Measurements from ENCODE around the gene MCC. TPM values are rescaled to one million over a fixed set of nuclear protein-coding genes. Genes with fewer than 3 reads are reported as not detected.

MCC gene
- polyA plus RNA-seq, 2 of the 4 experiments (the other 2 are of a cell fraction), result 0.09 to 0.10 TPM

DNA sequence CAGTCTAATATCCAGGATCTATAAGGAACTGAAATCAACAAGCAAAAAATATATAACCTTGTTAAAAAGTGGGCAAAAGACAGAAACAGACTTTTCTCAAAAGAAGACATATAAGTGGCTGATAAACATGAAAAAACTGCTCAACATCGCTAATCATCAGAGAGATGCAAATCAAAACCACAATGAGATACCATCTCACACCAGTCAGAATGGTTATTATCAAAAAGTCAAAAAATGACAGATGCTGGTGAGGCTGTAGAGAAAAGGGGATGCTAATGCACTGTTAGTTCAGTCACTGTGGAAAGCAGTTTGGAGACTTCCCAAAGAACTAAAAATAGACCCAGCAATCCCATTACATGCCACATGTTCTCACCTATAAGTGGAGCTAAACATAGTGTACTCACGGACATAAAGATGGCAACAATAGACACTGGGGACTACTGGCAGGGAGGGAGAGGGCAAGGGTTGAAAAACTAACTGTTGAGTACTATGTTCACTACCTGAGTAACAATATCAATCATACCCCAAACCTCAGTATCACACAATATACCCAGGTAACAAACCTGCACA lies 41.8 kb downstream of the MCC start:
- no peaks in the 10 kb centered on the region for H3K4me1 ChIP-seq
- CTCF ChIA-PET, result interaction anchor here (1.5 kb wide), 1 partner anchor 160 kb away, joined by 3 read pairs; no protein-coding TSS in a partner anchor
- DNase-seq (ENCODE audit: low read depth in 1 of 2, low spot score in 1 of 2), result no peak
- no peak overlapping the region for H3K27ac ChIP-seq
- no peak overlapping the region for H3K4me2 ChIP-seq
- no peak for ATAC-seq
- WGBS (ENCODE audit: missing lambda C conversion rate), result 29% methylated on average over 2 of the region's 2 CpGs
- no peak overlapping the region for H3K4me3 ChIP-seq
- peaks cover 4% of the 10 kb centered on the region; the same call in 2 of the 3 replicates for H3K9me3 ChIP-seq
- TF ChIP-seq, protein P1, sequence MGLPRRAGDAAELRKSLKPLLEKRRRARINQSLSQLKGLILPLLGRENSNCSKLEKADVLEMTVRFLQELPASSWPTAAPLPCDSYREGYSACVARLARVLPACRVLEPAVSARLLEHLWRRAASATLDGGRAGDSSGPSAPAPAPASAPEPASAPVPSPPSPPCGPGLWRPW (IDR thresholded peaks at IDR 0.05), result no peak
- TF ChIP-seq RNF2 (IDR thresholded peaks at IDR 0.05; ENCODE audit: borderline replicate concordance, low read depth) (no peak), JUN (IDR thresholded peaks at IDR 0.05) (no peak), PHF8 (IDR thresholded peaks at IDR 0.05; ENCODE audit: borderline replicate concordance, low read depth) (no peak), GATA3 (IDR thresholded peaks at IDR 0.05; ENCODE audit: borderline replicate concordance) (no peak), FOSL2 (IDR thresholded peaks at IDR 0.05) (no peak), FOSL2 (CRISPR knock-in tag; IDR thresholded peaks at IDR 0.05) (no peak), HOXB5 (CRISPR knock-in tag; IDR thresholded peaks at IDR 0.05) (no peak)
- POLR2A ChIA-PET, result no interaction called here
- no peak for FAIRE-seq

DNA sequence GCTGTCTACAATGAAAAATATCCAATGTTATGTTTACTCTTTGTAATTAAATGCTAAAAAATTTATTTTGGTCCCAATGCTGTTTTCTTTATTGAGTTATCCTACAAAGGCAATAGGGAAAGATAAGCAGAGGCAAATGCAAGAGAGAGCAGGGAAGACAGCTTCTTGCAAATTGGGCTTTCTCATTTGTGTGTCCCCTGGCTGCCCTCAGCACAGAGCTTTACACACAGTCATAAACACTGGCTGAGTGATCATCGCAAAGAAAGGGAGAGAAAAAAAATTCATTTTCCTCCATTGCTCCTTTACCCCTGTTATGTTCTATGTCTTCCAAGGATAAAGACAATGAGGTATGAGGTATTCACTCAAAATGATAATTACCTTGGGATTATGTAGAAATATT lies 51.1 kb downstream of the MCC start:
- no peaks in the 10 kb centered on the region for H3K9me3 ChIP-seq
- H3K27ac ChIP-seq, result no peak overlapping the region
- DNase-seq (ENCODE audit: low read depth in 1 of 2, low spot score in 1 of 2), result no peak
- H3K4me1 ChIP-seq, result no peaks in the 10 kb centered on the region
- ATAC-seq, result no peak
- ChIA-PET CTCF (interaction anchor here (0.7 kb wide), 1 partner anchor 68 kb away, joined by 4 read pairs; no protein-coding TSS in a partner anchor), POLR2A (no interaction called here)
- no peak for FAIRE-seq
- WGBS (ENCODE audit: missing lambda C conversion rate), result 90% methylated on average over 1 of the region's 1 CpG
- H3K4me2 ChIP-seq, result no peak overlapping the region
- no peak for TF ChIP-seq MAZ (IDR thresholded peaks at IDR 0.05; ENCODE audit: borderline replicate concordance, low read depth, low read length)
- TF ChIP-seq, protein P1 (IDR thresholded peaks at IDR 0.05), result no peak
- TF ChIP-seq, protein P2, sequence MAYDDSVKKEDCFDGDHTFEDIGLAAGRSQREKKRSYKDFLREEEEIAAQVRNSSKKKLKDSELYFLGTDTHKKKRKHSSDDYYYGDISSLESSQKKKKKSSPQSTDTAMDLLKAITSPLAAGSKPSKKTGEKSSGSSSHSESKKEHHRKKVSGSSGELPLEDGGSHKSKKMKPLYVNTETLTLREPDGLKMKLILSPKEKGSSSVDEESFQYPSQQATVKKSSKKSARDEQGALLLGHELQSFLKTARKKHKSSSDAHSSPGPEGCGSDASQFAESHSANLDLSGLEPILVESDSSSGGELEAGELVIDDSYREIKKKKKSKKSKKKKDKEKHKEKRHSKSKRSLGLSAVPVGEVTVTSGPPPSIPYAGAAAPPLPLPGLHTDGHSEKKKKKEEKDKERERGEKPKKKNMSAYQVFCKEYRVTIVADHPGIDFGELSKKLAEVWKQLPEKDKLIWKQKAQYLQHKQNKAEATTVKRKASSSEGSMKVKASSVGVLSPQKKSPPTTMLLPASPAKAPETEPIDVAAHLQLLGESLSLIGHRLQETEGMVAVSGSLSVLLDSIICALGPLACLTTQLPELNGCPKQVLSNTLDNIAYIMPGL (CRISPR knock-in tag; IDR thresholded peaks at IDR 0.05; ENCODE audit: borderline replicate concordance), result no peak
- no peak for TF ChIP-seq CHD2 (IDR thresholded peaks at IDR 0.05; ENCODE audit: low read length, partially characterized antibody)
- TF ChIP-seq, protein P3, sequence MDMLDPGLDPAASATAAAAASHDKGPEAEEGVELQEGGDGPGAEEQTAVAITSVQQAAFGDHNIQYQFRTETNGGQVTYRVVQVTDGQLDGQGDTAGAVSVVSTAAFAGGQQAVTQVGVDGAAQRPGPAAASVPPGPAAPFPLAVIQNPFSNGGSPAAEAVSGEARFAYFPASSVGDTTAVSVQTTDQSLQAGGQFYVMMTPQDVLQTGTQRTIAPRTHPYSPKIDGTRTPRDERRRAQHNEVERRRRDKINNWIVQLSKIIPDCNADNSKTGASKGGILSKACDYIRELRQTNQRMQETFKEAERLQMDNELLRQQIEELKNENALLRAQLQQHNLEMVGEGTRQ (IDR thresholded peaks at IDR 0.05), result no peak
- no peak for TF ChIP-seq RCOR1 (IDR thresholded peaks at IDR 0.05; ENCODE audit: low read depth, low read length)
- TF ChIP-seq, protein P4, sequence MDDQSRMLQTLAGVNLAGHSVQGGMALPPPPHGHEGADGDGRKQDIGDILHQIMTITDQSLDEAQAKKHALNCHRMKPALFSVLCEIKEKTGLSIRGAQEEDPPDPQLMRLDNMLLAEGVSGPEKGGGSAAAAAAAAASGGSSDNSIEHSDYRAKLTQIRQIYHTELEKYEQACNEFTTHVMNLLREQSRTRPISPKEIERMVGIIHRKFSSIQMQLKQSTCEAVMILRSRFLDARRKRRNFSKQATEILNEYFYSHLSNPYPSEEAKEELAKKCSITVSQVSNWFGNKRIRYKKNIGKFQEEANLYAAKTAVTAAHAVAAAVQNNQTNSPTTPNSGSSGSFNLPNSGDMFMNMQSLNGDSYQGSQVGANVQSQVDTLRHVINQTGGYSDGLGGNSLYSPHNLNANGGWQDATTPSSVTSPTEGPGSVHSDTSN (IDR thresholded peaks at IDR 0.05), result no peak
- TF ChIP-seq HEYL (CRISPR knock-in tag; IDR thresholded peaks at IDR 0.05), result no peak
- TF ChIP-seq GATA3 (IDR thresholded peaks at IDR 0.05; ENCODE audit: borderline replicate concordance), result no peak
- TF ChIP-seq ZC3H11A (IDR thresholded peaks at IDR 0.05), result no peak
- H3K4me3 ChIP-seq, result no peak overlapping the region

DNA sequence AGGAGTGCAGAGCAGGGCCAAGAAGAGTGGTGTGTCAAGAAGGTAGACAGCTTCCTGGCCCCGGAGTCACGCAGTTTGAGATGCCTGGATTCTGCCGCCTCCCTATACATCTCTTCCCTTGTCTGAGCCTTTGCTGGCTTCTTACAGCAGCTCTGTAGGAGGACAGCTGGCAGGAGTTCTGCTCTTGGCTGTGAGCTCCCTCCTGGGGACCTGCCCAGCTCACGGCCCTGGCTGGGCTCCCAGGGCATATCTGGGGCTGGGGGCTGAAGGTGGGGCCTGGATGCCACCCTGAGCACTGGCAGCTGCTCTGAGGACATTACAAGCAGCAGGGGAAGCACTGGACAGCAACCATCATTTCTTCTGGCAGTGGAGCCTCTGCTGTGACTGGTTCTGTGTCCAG lies 52.7 kb downstream of the MCC start:
- POLR2A ChIA-PET, result no interaction called here
- no peak overlapping the region for H3K4me2 ChIP-seq
- no peak overlapping the region for H3K27ac ChIP-seq
- FAIRE-seq (no peak), DNase-seq (ENCODE audit: low read depth in 1 of 2, low spot score in 1 of 2) (no peak), ATAC-seq (no peak)
- CTCF ChIA-PET, result no interaction called here
- TF ChIP-seq, protein P5, sequence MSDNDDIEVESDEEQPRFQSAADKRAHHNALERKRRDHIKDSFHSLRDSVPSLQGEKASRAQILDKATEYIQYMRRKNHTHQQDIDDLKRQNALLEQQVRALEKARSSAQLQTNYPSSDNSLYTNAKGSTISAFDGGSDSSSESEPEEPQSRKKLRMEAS (IDR thresholded peaks at IDR 0.05), result no peak
- WGBS (ENCODE audit: missing lambda C conversion rate), result 67% methylated on average over 4 of the region's 4 CpGs
- no peaks in the 10 kb centered on the region for H3K4me1 ChIP-seq
- no peak overlapping the region for H3K4me3 ChIP-seq
- H3K9me3 ChIP-seq, result no peaks in the 10 kb centered on the region

Measured in A549 (cell line).